Measurements from ENCODE around the gene COPG2.

DNA sequence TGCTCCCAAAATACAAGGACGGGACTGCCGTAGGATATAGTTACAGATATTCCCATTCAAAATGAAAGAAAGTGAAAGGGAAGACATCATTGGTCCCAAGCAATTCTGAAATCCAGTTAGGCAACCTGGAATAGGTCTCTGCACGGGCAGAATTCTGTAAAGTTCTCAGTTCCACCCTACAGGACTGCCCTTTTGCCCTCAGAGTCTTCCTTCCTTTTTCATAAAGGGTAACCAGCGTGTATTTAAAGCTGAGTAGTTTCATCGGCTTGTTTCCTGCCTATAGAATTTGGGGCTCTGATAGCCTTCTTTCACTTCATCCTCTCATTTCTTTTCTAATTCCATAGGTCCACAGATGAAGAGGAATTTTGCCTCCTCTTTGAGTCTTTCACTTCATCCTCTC, 20.0 kb downstream of the COPG2 start:
- TF ChIP-seq, protein P1, sequence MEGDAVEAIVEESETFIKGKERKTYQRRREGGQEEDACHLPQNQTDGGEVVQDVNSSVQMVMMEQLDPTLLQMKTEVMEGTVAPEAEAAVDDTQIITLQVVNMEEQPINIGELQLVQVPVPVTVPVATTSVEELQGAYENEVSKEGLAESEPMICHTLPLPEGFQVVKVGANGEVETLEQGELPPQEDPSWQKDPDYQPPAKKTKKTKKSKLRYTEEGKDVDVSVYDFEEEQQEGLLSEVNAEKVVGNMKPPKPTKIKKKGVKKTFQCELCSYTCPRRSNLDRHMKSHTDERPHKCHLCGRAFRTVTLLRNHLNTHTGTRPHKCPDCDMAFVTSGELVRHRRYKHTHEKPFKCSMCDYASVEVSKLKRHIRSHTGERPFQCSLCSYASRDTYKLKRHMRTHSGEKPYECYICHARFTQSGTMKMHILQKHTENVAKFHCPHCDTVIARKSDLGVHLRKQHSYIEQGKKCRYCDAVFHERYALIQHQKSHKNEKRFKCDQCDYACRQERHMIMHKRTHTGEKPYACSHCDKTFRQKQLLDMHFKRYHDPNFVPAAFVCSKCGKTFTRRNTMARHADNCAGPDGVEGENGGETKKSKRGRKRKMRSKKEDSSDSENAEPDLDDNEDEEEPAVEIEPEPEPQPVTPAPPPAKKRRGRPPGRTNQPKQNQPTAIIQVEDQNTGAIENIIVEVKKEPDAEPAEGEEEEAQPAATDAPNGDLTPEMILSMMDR (IDR thresholded peaks at IDR 0.05) = no peak
- TF ChIP-seq EZH2 (IDR thresholded peaks at IDR 0.05; ENCODE audit: borderline replicate concordance, insufficient read depth, low read depth, low read length, poor library complexity, severe bottlenecking) = no peak

Data from B cell (primary cell).